ENCODE measurements around the gene LYSET.
"Not testable (repeated sequence)": the region's sequence is repeated elsewhere in the genome, so short reads cannot be mapped to it uniquely, and the experiment has no call there.

The LYSET gene

GRCh38 chr14:93150227-93151208 lies 34.6 kb upstream of the LYSET start:
- no peak for FAIRE-seq
- no peak for DNase-seq (ENCODE audit: insufficient read length, low spot score)
- TF ChIP-seq SPI1 (IDR thresholded peaks at IDR 0.05; ENCODE audit: low read depth, low read length) (no peak), POLR2A (IDR thresholded peaks at IDR 0.05; ENCODE audit: low read depth, low read length) (no peak), PAX5 (IDR thresholded peaks at IDR 0.05; ENCODE audit: insufficient read depth, low read length, severe bottlenecking) (no peak)

- FAIRE-seq (no peak), DNase-seq (ENCODE audit: insufficient read length, low spot score) (no peak)
- TF ChIP-seq POLR2A (IDR thresholded peaks at IDR 0.05; ENCODE audit: low read depth, low read length) (no peak), PAX5 (IDR thresholded peaks at IDR 0.05; ENCODE audit: insufficient read depth, low read length, severe bottlenecking) (no peak), SPI1 (IDR thresholded peaks at IDR 0.05; ENCODE audit: low read depth, low read length) (no peak), POLR2AphosphoS5 (IDR thresholded peaks at IDR 0.05; ENCODE audit: low read depth, low read length) (no peak), POU2F2 (IDR thresholded peaks at IDR 0.05; ENCODE audit: low read depth, low read length) (no peak), TAF1 (IDR thresholded peaks at IDR 0.05; ENCODE audit: low read depth, low read length) (no peak)
Measured at GRCh38 chr14:93153121-93153520, 32.0 kb upstream of the LYSET start.

- TF ChIP-seq POLR2AphosphoS5 (IDR thresholded peaks at IDR 0.05; ENCODE audit: low read depth, low read length) (no peak), SPI1 (IDR thresholded peaks at IDR 0.05; ENCODE audit: low read depth, low read length) (no peak), PAX5 (IDR thresholded peaks at IDR 0.05; ENCODE audit: insufficient read depth, low read length, severe bottlenecking) (no peak), POU2F2 (IDR thresholded peaks at IDR 0.05; ENCODE audit: low read depth, low read length) (no peak), TAF1 (IDR thresholded peaks at IDR 0.05; ENCODE audit: low read depth, low read length) (no peak), POLR2A (IDR thresholded peaks at IDR 0.05; ENCODE audit: low read depth, low read length) (no peak)
- FAIRE-seq: no peak
- no peak for DNase-seq (ENCODE audit: insufficient read length, low spot score)
Measured at GRCh38 chr14:93155667-93156066, 29.4 kb upstream of the LYSET start.

DNA sequence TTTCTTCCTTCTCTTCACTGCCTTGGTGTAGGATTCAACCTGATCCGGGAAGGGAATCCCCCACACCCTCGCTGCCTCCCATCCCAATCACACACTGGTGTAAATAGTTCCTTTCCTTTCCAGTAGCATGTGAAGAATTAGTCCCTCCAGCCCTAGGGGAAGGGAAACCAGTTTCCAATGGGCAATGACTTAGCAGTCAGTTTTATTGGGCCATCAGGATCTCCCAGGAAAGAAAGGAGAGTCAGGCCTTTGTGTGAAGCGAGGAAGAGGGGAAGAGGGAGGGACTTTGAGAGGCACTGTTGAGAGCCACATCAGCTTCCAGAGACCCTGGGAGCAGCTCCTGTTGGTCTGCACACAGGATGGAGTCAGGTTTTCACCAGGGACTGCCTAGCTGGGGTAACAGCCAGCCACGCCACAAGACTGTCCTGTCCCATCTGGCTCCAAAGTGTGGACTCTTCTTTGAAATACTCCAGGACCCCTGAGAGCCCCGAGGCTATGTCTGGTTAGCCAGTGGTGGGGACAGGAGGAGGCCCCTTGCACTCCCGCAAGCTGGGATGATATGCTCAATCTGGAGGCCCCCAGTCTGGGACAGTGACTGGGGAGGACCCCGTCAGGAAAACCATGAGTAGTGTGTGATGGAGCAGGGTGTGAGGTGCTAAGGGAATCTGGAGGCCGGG lies 28.3 kb upstream of the LYSET start:
- TF ChIP-seq TAF1 (IDR thresholded peaks at IDR 0.05; ENCODE audit: low read depth, low read length) (no peak), POLR2A (IDR thresholded peaks at IDR 0.05; ENCODE audit: low read depth, low read length) (no peak), POU2F2 (IDR thresholded peaks at IDR 0.05; ENCODE audit: low read depth, low read length) (no peak), SPI1 (IDR thresholded peaks at IDR 0.05; ENCODE audit: low read depth, low read length) (no peak), PAX5 (IDR thresholded peaks at IDR 0.05; ENCODE audit: insufficient read depth, low read length, severe bottlenecking) (no peak), POLR2AphosphoS5 (IDR thresholded peaks at IDR 0.05; ENCODE audit: low read depth, low read length) (no peak)
- no peak for DNase-seq (ENCODE audit: insufficient read length, low spot score)
- FAIRE-seq: no peak

- not testable (repeated sequence) for FAIRE-seq; DNase-seq (ENCODE audit: insufficient read length, low spot score)
Measured at GRCh38 chr14:93158349-93158748, 26.8 kb upstream of the LYSET start.

DNA sequence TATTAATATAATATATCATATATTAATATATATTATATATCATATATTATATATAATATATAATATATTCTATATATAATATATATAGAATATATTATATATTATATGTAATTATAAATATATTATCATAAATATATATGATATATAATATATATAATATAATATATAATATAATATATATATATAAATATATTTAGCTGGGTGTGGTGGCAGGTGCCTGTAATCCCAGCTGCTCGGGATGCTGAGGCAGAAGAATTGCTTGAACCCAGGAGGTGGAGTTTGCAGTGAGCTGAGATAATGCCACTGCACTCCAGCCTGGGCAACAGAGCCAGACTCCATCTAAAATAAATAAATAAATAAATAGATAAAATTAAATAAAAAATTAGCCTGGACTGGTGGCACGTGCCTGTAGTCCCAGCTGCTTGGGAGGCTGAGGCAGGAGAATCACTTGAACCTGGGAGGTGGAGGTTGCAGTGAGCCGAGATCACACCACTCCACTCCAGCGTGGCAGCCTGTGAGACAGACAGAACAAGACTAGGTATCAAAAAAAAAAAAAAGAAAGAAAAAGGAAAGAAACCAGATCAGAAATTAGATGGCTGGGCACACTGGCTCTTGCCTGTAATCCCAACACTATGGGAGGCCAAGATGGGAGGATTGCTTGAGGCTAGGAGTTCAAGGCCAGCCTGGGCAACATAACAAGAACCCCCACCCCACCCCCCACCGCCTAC lies 25.3 kb upstream of the LYSET start:
- not testable (repeated sequence) for DNase-seq (ENCODE audit: insufficient read length, low spot score); FAIRE-seq

DNA sequence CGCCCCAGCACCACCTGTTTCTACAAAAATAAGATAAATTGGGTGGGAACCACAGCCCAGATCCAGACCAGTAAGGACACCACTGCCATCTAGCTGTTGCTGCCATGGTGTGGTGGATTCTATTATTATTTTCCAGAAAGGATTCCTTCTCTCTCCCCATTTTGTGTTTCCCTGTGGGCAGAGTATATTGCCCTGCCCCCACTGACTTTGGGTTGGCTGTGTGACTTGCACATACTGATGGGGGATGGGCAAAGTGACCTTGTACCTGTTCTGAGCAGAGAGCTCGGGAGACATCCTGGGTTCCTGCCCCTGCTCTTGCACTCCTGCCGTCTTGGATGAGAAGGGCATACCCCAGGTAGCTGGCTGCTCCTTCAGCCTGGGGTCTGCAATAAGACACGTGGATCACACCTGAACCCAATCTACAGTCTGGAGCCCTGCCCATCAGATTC lies 24.7 kb upstream of the LYSET start:
- FAIRE-seq: peak; percentile 5
- no peak for TF ChIP-seq TAF1 (IDR thresholded peaks at IDR 0.05; ENCODE audit: low read depth, low read length)
- no peak for TF ChIP-seq PAX5 (IDR thresholded peaks at IDR 0.05; ENCODE audit: insufficient read depth, low read length, severe bottlenecking)
- TF ChIP-seq POLR2A (IDR thresholded peaks at IDR 0.05; ENCODE audit: low read depth, low read length): no peak
- TF ChIP-seq POU2F2 (IDR thresholded peaks at IDR 0.05; ENCODE audit: low read depth, low read length): no peak
- no peak for TF ChIP-seq SPI1 (IDR thresholded peaks at IDR 0.05; ENCODE audit: low read depth, low read length)
- TF ChIP-seq POLR2AphosphoS5 (IDR thresholded peaks at IDR 0.05; ENCODE audit: low read depth, low read length): no peak
- no peak for DNase-seq (ENCODE audit: insufficient read length, low spot score)

GRCh38 chr14:93161411-93161940 lies 23.6 kb upstream of the LYSET start:
- TF ChIP-seq PAX5 (IDR thresholded peaks at IDR 0.05; ENCODE audit: insufficient read depth, low read length, severe bottlenecking): no peak
- no peak for TF ChIP-seq POLR2AphosphoS5 (IDR thresholded peaks at IDR 0.05; ENCODE audit: low read depth, low read length)
- no peak for TF ChIP-seq POU2F2 (IDR thresholded peaks at IDR 0.05; ENCODE audit: low read depth, low read length)
- no peak for TF ChIP-seq POLR2A (IDR thresholded peaks at IDR 0.05; ENCODE audit: low read depth, low read length)
- no peak for TF ChIP-seq TAF1 (IDR thresholded peaks at IDR 0.05; ENCODE audit: low read depth, low read length)
- no peak for TF ChIP-seq SPI1 (IDR thresholded peaks at IDR 0.05; ENCODE audit: low read depth, low read length)
- DNase-seq (ENCODE audit: insufficient read length, low spot score) (no peak), FAIRE-seq (no peak)

DNA sequence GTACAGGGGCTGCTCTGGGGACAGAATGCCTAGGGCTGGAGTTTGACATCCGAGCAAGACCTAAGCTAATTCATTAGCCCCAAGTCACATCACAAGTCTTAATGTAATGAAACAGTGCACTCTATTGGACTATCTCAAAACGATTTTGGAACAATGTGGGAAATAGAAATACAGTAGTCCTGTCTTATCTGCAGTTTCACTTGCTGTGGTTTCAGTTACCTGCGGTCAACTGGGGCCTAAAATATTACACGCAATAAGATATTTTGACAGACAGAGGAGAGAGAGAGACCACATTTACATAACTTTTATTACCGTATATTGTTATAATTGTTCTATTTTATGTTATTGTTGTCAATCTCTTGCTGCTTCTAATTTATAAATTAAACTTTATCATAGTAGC lies 21.6 kb upstream of the LYSET start:
- DNase-seq (ENCODE audit: insufficient read length, low spot score) (no peak), FAIRE-seq (no peak)
- no peak for TF ChIP-seq POLR2A (IDR thresholded peaks at IDR 0.05; ENCODE audit: low read depth, low read length)
- no peak for TF ChIP-seq PAX5 (IDR thresholded peaks at IDR 0.05; ENCODE audit: insufficient read depth, low read length, severe bottlenecking)
- no peak for TF ChIP-seq POU2F2 (IDR thresholded peaks at IDR 0.05; ENCODE audit: low read depth, low read length)
- no peak for TF ChIP-seq POLR2AphosphoS5 (IDR thresholded peaks at IDR 0.05; ENCODE audit: low read depth, low read length)
- TF ChIP-seq SPI1 (IDR thresholded peaks at IDR 0.05; ENCODE audit: low read depth, low read length): no peak

DNA sequence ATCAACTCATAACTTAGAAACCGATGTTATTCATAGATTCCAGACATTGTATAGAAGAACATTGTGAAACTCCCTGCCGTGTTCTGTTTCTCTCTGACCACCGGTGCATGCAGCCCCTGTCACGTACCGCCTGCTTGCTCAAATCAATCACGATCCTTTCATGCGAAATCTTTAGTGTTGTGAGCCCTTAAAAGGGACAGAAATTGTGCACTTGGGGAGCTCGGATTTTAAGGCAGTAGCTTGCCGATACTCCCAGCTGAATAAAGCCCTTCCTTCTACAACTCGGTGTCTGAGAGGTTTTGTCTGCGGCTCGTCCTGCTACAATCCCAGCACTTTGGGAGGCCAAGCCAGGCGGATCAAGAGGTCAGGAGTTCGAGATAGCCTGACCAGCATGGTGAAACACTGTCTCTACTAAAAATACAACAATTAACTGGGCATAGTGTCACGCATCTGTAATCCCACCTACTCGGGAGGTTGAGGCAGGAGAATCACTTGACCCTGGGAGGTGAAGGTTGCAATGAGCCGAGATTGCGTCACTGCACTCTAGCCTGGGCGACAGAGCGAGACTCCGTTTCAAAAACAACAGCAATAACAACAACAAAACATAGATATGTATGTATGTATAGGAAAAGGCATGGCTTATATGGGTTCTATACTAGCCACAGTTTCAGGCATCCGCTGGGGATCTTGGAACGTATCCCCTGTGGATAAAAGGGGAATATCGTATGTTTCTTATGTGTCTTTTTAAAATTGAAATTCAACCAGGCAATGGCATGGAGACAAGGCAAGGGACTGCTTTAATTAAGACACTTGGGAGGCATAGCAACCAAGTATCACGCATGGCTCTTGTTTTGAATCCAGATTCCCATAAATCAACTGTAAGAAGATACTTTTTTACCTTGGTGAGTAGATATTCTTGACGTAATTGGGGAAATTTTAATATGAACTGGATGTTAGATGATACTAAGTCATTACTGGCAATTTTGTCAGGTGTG lies 19.5 kb upstream of the LYSET start:
- not testable (repeated sequence) for DNase-seq (ENCODE audit: insufficient read length, low spot score); FAIRE-seq

GRCh38 chr14:93168610-93169009 lies 16.5 kb upstream of the LYSET start:
- DNase-seq (ENCODE audit: insufficient read length, low spot score); FAIRE-seq: not testable (repeated sequence)

- not testable (repeated sequence) for FAIRE-seq; DNase-seq (ENCODE audit: insufficient read length, low spot score)
Measured at GRCh38 chr14:93169619-93170018, 15.5 kb upstream of the LYSET start.

GRCh38 chr14:93170141-93170540 lies 15.0 kb upstream of the LYSET start:
- not testable (repeated sequence) for DNase-seq (ENCODE audit: insufficient read length, low spot score); FAIRE-seq
